PC-3 (cell line): ENCODE data around the gene FOXP1. TPM values are rescaled to one million over a fixed set of nuclear protein-coding genes. Genes with fewer than 3 reads are reported as not detected.
A peak's percentile ranks its signal among the peaks of the same experiment; 100 is the strongest.

ENCODE experiments used
- ATAC-seq: fragments of 200-7000 bp; cut with Tn5 transposase; 2 replicates; pipeline ENCODE4 v1.9.1; 2020; ENCODE audit warnings: mild to moderate bottlenecking, moderate library complexity
- BruUV-seq: library from RNA; stranded (reverse); fragments of 400-500 nt; replicated peaks from 2 replicates; lab custom pipeline; 2021; lab: Mats Ljungman, UMichigan
- CTCF ChIA-PET: fragments of 300-600 bp; sonication (Branson Sonifier 250); formaldehyde crosslinking; loops from one replicate; lab custom pipeline; 2022; ENCODE audit warnings: antibody characterized with exemption; lab: Charles Lee
- POLR2A ChIA-PET: fragments of 300-600 bp; sonication (Branson Sonifier 250); formaldehyde crosslinking; loops from one replicate; lab custom pipeline; 2022; ENCODE audit warnings: antibody characterized with exemption; ENCODE audit not compliant: unreplicated experiment; lab: Charles Lee
- DNase-seq: peaks from one replicate; pipeline ENCODE4 v3.0.0-alpha.2; 2015
- H2AFZ ChIP-seq: fragments of 300-600 bp; sonication (generic); 2 replicates; pipeline ENCODE4 v1.6.0; 2016; ENCODE audit warnings: antibody characterized with exemption, low read length
- H3F3A ChIP-seq: fragments of 300-600 bp; sonication (generic); one replicate; pipeline ENCODE4 v1.6.0; 2017; ENCODE audit warnings: antibody characterized with exemption, low read length, control low read depth, mild to moderate bottlenecking; ENCODE audit not compliant: unreplicated experiment
- H3K27ac ChIP-seq: fragments of 300-600 bp; sonication (generic); 2 replicates; pipeline ENCODE4 v1.5.1; 2016; ENCODE audit warnings: mild to moderate bottlenecking, low read length
- H3K27me3 ChIP-seq: fragments of 300-600 bp; sonication (generic); 2 replicates; pipeline ENCODE4 v1.6.1; 2016; ENCODE audit warnings: low read length, mixed read lengths
- H3K36me3 ChIP-seq: fragments of 300-600 bp; sonication (generic); 2 replicates; pipeline ENCODE4 v1.6.1; 2016; ENCODE audit warnings: low read depth, mixed run types, low read length, mixed read lengths
- H3K4me1 ChIP-seq: fragments of 300-600 bp; sonication (generic); 2 replicates; pipeline ENCODE4 v1.5.1; 2016; ENCODE audit warnings: low read length; ENCODE audit not compliant: insufficient read depth
- H3K4me2 ChIP-seq: fragments of 300-600 bp; sonication (generic); 2 replicates; pipeline ENCODE4 v1.6.0; 2016; ENCODE audit warnings: low read length
- H3K4me3 ChIP-seq: fragments of 300-600 bp; sonication (generic); 2 replicates; pipeline ENCODE4 v1.5.1; 2016; ENCODE audit warnings: mild to moderate bottlenecking, low read length, mixed read lengths
- H3K79me2 ChIP-seq: fragments of 300-600 bp; sonication (generic); 2 replicates; pipeline ENCODE4 v1.6.1; 2017; ENCODE audit warnings: low read length, mixed read lengths
- H3K9ac ChIP-seq: fragments of 300-600 bp; sonication (generic); 2 replicates; pipeline ENCODE4 v1.6.0; 2016; ENCODE audit warnings: mild to moderate bottlenecking, low read length
- H3K9me2 ChIP-seq: fragments of 300-600 bp; sonication (generic); replicated peaks from 2 replicates; pipeline ENCODE4 v1.6.1; 2016; ENCODE audit warnings: mixed run types, low read length, mixed read lengths
- H3K9me3 ChIP-seq: fragments of 300-600 bp; sonication (generic); 2 replicates; pipeline ENCODE4 v1.6.1; 2016; ENCODE audit warnings: low read length, mixed read lengths
- H4K20me1 ChIP-seq: fragments of 300-600 bp; sonication (generic); 2 replicates; pipeline ENCODE4 v1.6.1; 2016; ENCODE audit warnings: low read length, mixed read lengths
- CTCF ChIP-seq: fragments of 300-600 bp; sonication (generic); conservative IDR thresholded peaks from 2 replicates; pipeline ENCODE4 v1.5.1; 2017; ENCODE audit warnings: antibody characterized with exemption, low read depth, mild to moderate bottlenecking, low read length
- EZH2 ChIP-seq: fragments of 300-600 bp; sonication (generic); IDR thresholded peaks from one replicate; pipeline ENCODE4 v1.6.1; 2017; ENCODE audit warnings: antibody characterized with exemption, mild to moderate bottlenecking, low read length; ENCODE audit not compliant: unreplicated experiment
- EZH2phosphoT487 ChIP-seq: fragments of 300-600 bp; sonication (generic); IDR thresholded peaks from 2 replicates; pipeline ENCODE4 v1.6.1; 2018; ENCODE audit warnings: mild to moderate bottlenecking, antibody characterized with exemption, low read length, borderline replicate concordance
- intact Hi-C: fragments of 100-400 bp; cut with micrococcal nuclease; formaldehyde crosslinking; loops from 2 replicates; pipeline ENCODE4 v1.9.0; 2023
- total RNA-seq: library from RNA; depleted of rRNA; stranded (reverse); fragments of >200 nt; gene quantifications from 2 replicates; pipeline ENCODE4 v1.2.3, GENCODE V29; 2014

FOXP1 gene
- total RNA-seq, 1 experiment from 2014 or later = 35.3 TPM

GRCh38 chr3:71056327-71056726, 527.2 kb downstream of the FOXP1 start:
- Histone ChIP-seq H3K27me3 (no peaks in the 10 kb centered on the region), H3K36me3 (peaks cover 4% of the 10 kb centered on the region; the same call in 1 of the 2 replicates), H3K9me3 (no peaks in the 10 kb centered on the region), H4K20me1 (no peaks in the 10 kb centered on the region), H2AFZ (peak overlapping the region; percentile 11; the same call in 1 of the 2 replicates), H3K4me1 (peaks cover 84% of the 10 kb centered on the region), H3K79me2 (peaks cover 74% of the 10 kb centered on the region), H3K4me3 (peak overlapping the region; percentile 58), H3K9ac (peak overlapping the region; percentile 77), H3K27ac (peak overlapping the region; percentile 93), H3F3A (peaks cover 20% of the 10 kb centered on the region), H3K4me2 (peak overlapping the region; percentile 85), H3K9me2 (no peaks in the 10 kb centered on the region)
- intact Hi-C loops = loop anchor here (2.0 kb wide), 2 partner anchors 30 to 52 kb away; no protein-coding TSS in a partner anchor
- peak; percentile 81 for DNase-seq
- ChIA-PET CTCF (no interaction called here), POLR2A (interaction anchor here (0.5 to 0.6 kb wide), 2 partner anchors 9 to 33 kb away, joined by 3 to 5 read pairs; no protein-coding TSS in a partner anchor)
- peak; percentile 68 for ATAC-seq
- TF ChIP-seq CTCF (no peak), EZH2phosphoT487 (no peak), EZH2 (no peak)
- BruUV-seq = TSS peak; percentile 2

DNA sequence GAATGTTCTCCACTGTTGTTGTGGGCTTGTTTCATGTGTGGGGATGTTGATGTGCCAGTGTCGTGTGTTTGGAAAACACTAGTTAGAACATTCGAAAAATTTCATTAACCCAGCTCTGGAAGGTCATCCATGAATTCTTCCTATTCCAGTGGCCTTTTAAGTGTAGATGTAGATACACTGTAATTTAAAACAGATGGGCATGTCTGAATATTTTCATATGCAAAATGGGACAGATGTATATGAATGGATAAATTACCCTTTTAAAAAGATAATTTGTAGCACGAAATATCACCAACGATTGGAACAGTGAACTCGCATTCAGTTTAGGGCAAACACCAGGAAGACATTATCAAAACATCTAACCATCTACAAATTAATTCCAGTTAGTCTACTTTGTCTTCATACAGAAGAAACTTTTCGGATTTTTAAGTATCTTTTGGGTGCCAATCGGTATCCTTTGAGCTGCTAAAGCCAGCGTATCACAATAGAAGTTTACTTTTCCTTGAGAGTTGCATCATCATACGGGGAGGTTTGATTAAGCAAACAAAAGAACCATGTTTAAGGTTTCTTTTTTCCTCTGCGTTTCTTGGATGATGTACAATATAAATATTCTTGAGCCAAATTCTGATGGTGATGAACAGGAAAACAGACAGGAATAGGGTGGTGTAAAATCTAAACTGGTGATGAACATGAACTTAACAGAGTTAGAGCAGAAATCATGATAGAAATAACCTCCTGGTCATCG, 528.1 kb downstream of the FOXP1 start:
- peak overlapping the region; percentile 93 for H3K27ac ChIP-seq
- peak overlapping the region; percentile 58 for H3K4me3 ChIP-seq
- intact Hi-C loops = loop anchor here (2.0 kb wide), 2 partner anchors 29 to 53 kb away; no protein-coding TSS in a partner anchor
- no peaks in the 10 kb centered on the region for H3K9me3 ChIP-seq
- ChIA-PET CTCF (no interaction called here), POLR2A (interaction anchor here (0.6 kb wide), 2 partner anchors 9 to 37 kb away, joined by 3 to 5 read pairs; no protein-coding TSS in a partner anchor)
- no peaks in the 10 kb centered on the region for H3K27me3 ChIP-seq
- peak overlapping the region; percentile 11; the same call in 1 of the 2 replicates for H2AFZ ChIP-seq
- H3K4me2 ChIP-seq = peak overlapping the region; percentile 85
- H4K20me1 ChIP-seq = no peaks in the 10 kb centered on the region
- DNase-seq (peak; percentile 90), ATAC-seq (peak; percentile 49)
- no TSS peak for BruUV-seq
- H3F3A ChIP-seq = peaks cover 23% of the 10 kb centered on the region
- H3K9me2 ChIP-seq = no peaks in the 10 kb centered on the region
- H3K9ac ChIP-seq = peak overlapping the region; percentile 77
- TF ChIP-seq EZH2phosphoT487 = no peak
- TF ChIP-seq CTCF = no peak
- TF ChIP-seq EZH2 = no peak
- peaks cover 84% of the 10 kb centered on the region for H3K4me1 ChIP-seq
- peaks cover 6% of the 10 kb centered on the region; the same call in 1 of the 2 replicates for H3K36me3 ChIP-seq
- H3K79me2 ChIP-seq = peaks cover 66% of the 10 kb centered on the region
